ENCODE data around the gene TMC7. TPM values are rescaled to one million over a fixed set of nuclear protein-coding genes. Genes with fewer than 3 reads are reported as not detected.

TMC7 gene
- total RNA-seq, 2 experiments from 2014 or later = not detected

GRCh38 chr16:19095654-19096053 is 111.9 kb downstream of the TMC7 start:
- Mint-ChIP-seq H3K4me3 (no peak overlapping the region), H3K27me3 (ENCODE audit: low read depth) (no peaks in the 10 kb centered on the region), H3K9me3 (ENCODE audit: insufficient read depth) (peaks cover 12% of the 10 kb centered on the region), H3K27ac (no peak overlapping the region), H3K4me1 (ENCODE audit: low read depth) (peaks cover 6% of the 10 kb centered on the region), H3K36me3 (ENCODE audit: low read depth) (peaks cover 8% of the 10 kb centered on the region)
- POLR2A ChIA-PET = no interaction called here
- ATAC-seq (no peak), DNase-seq (no peak)
- CTCF ChIA-PET = interaction anchor here (1.7 kb wide), 1 partner anchor 9 kb away, joined by 11 read pairs; no protein-coding TSS in a partner anchor

GRCh38 chr16:19098173-19098572 is 114.4 kb downstream of the TMC7 start:
- CTCF ChIA-PET = no interaction called here
- no peak overlapping the region for H3K27ac Mint-ChIP-seq
- ATAC-seq (no peak), DNase-seq (no peak)
- no peaks in the 10 kb centered on the region for H3K27me3 Mint-ChIP-seq (ENCODE audit: low read depth)
- H3K4me3 Mint-ChIP-seq = no peak overlapping the region
- POLR2A ChIA-PET = no interaction called here
- peaks cover 8% of the 10 kb centered on the region for H3K36me3 Mint-ChIP-seq (ENCODE audit: low read depth)
- H3K9me3 Mint-ChIP-seq (ENCODE audit: insufficient read depth) = peaks cover 12% of the 10 kb centered on the region
- H3K4me1 Mint-ChIP-seq (ENCODE audit: low read depth) = peaks cover 6% of the 10 kb centered on the region

- Mint-ChIP-seq H3K9me3 (ENCODE audit: insufficient read depth) (peaks cover 10% of the 10 kb centered on the region), H3K4me1 (ENCODE audit: low read depth) (no peaks in the 10 kb centered on the region), H3K36me3 (ENCODE audit: low read depth) (no peaks in the 10 kb centered on the region), H3K27me3 (ENCODE audit: low read depth) (no peaks in the 10 kb centered on the region), H3K4me3 (no peak overlapping the region), H3K27ac (no peak overlapping the region)
- CTCF ChIA-PET = interaction anchor here (0.9 kb wide), 1 partner anchor 16 kb away, joined by 4 read pairs; no protein-coding TSS in a partner anchor
- ATAC-seq = no peak
- no peak for DNase-seq
- POLR2A ChIA-PET = no interaction called here
These were observed 118.6 kb downstream of the TMC7 start for GRCh38 chr16:19102187-19102872.

- ChIA-PET POLR2A (no interaction called here), CTCF (interaction anchor here (1.2 to 1.7 kb wide), 2 partner anchors 15 to 19 kb away, joined by 3 to 4 read pairs; no protein-coding TSS in a partner anchor)
- ATAC-seq (no peak), DNase-seq (no peak)
- H3K4me1 Mint-ChIP-seq (ENCODE audit: low read depth) = no peaks in the 10 kb centered on the region
- H3K4me3 Mint-ChIP-seq = no peak overlapping the region
- H3K27me3 Mint-ChIP-seq (ENCODE audit: low read depth) = no peaks in the 10 kb centered on the region
- no peaks in the 10 kb centered on the region for H3K9me3 Mint-ChIP-seq (ENCODE audit: insufficient read depth)
- H3K36me3 Mint-ChIP-seq (ENCODE audit: low read depth) = no peaks in the 10 kb centered on the region
- no peak overlapping the region for H3K27ac Mint-ChIP-seq
These were observed 120.9 kb downstream of the TMC7 start for GRCh38 chr16:19104607-19105006.

- ATAC-seq (no peak), DNase-seq (no peak)
- Mint-ChIP-seq H3K36me3 (ENCODE audit: low read depth) (no peaks in the 10 kb centered on the region), H3K4me3 (no peak overlapping the region), H3K9me3 (ENCODE audit: insufficient read depth) (no peaks in the 10 kb centered on the region), H3K4me1 (ENCODE audit: low read depth) (no peaks in the 10 kb centered on the region), H3K27ac (no peak overlapping the region), H3K27me3 (ENCODE audit: low read depth) (no peaks in the 10 kb centered on the region)
- ChIA-PET CTCF (interaction anchor here (1.2 to 1.7 kb wide), 2 partner anchors 14 to 19 kb away, joined by 3 to 4 read pairs; no protein-coding TSS in a partner anchor), POLR2A (no interaction called here)
These were observed 121.4 kb downstream of the TMC7 start for GRCh38 chr16:19105131-19105530.

- Mint-ChIP-seq H3K4me3 (no peak overlapping the region), H3K4me1 (ENCODE audit: low read depth) (no peaks in the 10 kb centered on the region), H3K27me3 (ENCODE audit: low read depth) (no peaks in the 10 kb centered on the region), H3K27ac (no peak overlapping the region), H3K36me3 (ENCODE audit: low read depth) (no peaks in the 10 kb centered on the region), H3K9me3 (ENCODE audit: insufficient read depth) (no peaks in the 10 kb centered on the region)
- no peak for DNase-seq
- ATAC-seq = no peak
- ChIA-PET CTCF (interaction anchor here (1.7 kb wide), 1 partner anchor 13 kb away, joined by 4 read pairs; no protein-coding TSS in a partner anchor), POLR2A (no interaction called here)
These were observed 122.3 kb downstream of the TMC7 start for GRCh38 chr16:19105891-19106624.

GRCh38 chr16:19106625-19107020 is 122.9 kb downstream of the TMC7 start:
- Mint-ChIP-seq H3K36me3 (ENCODE audit: low read depth) (no peaks in the 10 kb centered on the region), H3K27me3 (ENCODE audit: low read depth) (no peaks in the 10 kb centered on the region), H3K9me3 (ENCODE audit: insufficient read depth) (no peaks in the 10 kb centered on the region), H3K4me1 (ENCODE audit: low read depth) (no peaks in the 10 kb centered on the region), H3K4me3 (no peak overlapping the region), H3K27ac (no peak overlapping the region)
- ChIA-PET CTCF (no interaction called here), POLR2A (no interaction called here)
- ATAC-seq (no peak), DNase-seq (no peak)

DNA sequence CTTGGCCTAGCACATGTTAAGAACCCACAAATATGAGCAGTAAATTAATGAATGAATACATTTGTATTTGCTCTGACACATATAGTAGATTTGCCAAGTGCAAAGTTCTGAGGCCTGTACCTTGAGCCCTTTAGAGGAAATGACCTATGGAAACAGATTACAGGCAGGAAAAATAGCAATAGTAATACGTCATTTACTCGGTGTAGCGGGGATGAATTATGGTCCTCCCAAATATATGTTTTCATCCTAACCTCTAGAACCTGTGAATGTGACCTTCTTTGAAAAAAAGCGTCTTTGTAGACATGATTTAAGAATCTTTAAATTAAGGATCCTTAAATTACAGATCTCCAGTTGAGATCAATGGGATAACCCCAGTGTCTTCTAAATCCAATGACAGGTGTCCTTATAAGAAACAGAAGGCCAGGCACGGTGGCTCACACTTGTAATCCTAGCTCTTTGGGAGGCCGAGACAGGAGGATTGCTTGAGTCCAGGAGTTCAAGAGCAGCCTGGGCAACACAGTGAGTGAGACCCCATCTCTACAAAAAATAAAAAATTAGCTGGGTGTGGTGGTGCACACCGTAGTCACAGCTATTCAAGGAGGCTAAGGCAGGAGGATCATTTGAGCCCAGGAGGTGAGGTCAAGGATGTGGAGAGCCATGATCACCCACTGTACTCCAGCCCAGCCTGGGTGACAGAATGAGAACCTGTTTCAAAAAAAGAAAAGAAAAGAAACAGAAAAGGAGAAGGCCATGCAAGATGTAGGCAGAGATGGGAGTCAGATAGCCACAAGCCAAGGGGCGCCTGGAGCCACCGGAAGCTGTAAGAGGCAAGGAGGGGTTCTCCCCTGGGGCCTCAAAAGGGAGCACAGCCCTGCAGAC is 124.9 kb downstream of the TMC7 start:
- Mint-ChIP-seq H3K27me3 (ENCODE audit: low read depth) (peaks cover 14% of the 10 kb centered on the region), H3K36me3 (ENCODE audit: low read depth) (no peaks in the 10 kb centered on the region), H3K9me3 (ENCODE audit: insufficient read depth) (no peaks in the 10 kb centered on the region), H3K4me3 (no peak overlapping the region), H3K27ac (no peak overlapping the region), H3K4me1 (ENCODE audit: low read depth) (peaks cover 3% of the 10 kb centered on the region)
- ChIA-PET CTCF (no interaction called here), POLR2A (no interaction called here)
- no peak for DNase-seq
- ATAC-seq = no peak

DNA sequence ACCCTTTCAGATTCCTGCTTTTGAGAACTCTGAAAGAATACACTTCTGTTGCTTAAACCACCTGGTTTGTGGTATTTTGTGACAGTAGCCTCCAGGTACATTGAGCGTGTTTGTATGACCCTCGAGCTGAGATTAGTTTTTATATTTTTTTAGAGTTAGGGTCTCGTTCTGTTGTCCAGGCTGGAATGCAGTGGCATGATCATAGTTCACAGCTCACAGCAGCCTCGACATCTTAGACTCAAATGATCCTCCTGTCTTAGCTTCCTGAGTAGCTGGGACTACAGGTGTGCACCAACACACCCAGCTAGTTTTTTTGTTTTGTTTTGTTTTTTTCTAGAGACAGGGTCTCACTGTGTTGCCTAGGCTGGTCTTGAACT is 125.5 kb downstream of the TMC7 start:
- POLR2A ChIA-PET = no interaction called here
- ATAC-seq = no peak

GRCh38 chr16:19110537-19111360 is 127.0 kb downstream of the TMC7 start:
- Mint-ChIP-seq H3K36me3 (ENCODE audit: low read depth) (no peaks in the 10 kb centered on the region), H3K27ac (no peak overlapping the region), H3K27me3 (ENCODE audit: low read depth) (peaks cover 19% of the 10 kb centered on the region), H3K4me1 (ENCODE audit: low read depth) (peaks cover 3% of the 10 kb centered on the region), H3K4me3 (no peak overlapping the region), H3K9me3 (ENCODE audit: insufficient read depth) (no peaks in the 10 kb centered on the region)
- DNase-seq (no peak), ATAC-seq (no peak)
- POLR2A ChIA-PET = no interaction called here
- CTCF ChIA-PET = interaction anchor here (0.7 kb wide), 1 partner anchor 25 kb away, joined by 3 read pairs; no protein-coding TSS in a partner anchor

More for the DNA sequence above, 125.5 kb downstream of the TMC7 start:
- peaks cover 3% of the 10 kb centered on the region for H3K4me1 Mint-ChIP-seq (ENCODE audit: low read depth)
- H3K36me3 Mint-ChIP-seq (ENCODE audit: low read depth) = no peaks in the 10 kb centered on the region
- no peaks in the 10 kb centered on the region for H3K9me3 Mint-ChIP-seq (ENCODE audit: insufficient read depth)
- no peak overlapping the region for H3K4me3 Mint-ChIP-seq
- no peak overlapping the region for H3K27ac Mint-ChIP-seq
- CTCF ChIA-PET = no interaction called here
- no peak for DNase-seq
- peaks cover 14% of the 10 kb centered on the region for H3K27me3 Mint-ChIP-seq (ENCODE audit: low read depth)

- POLR2A ChIA-PET = no interaction called here
- CTCF ChIA-PET = no interaction called here
These were observed 128.3 kb downstream of the TMC7 start for GRCh38 chr16:19112099-19112407.

More at GRCh38 chr16:19112099-19112407, 128.3 kb downstream of the TMC7 start:
- H3K4me3 Mint-ChIP-seq = no peak overlapping the region
- H3K9me3 Mint-ChIP-seq (ENCODE audit: insufficient read depth) = no peaks in the 10 kb centered on the region
- peaks cover 6% of the 10 kb centered on the region for H3K4me1 Mint-ChIP-seq (ENCODE audit: low read depth)
- ATAC-seq (no peak), DNase-seq (no peak)
- H3K27ac Mint-ChIP-seq = no peak overlapping the region
- peaks cover 22% of the 10 kb centered on the region for H3K27me3 Mint-ChIP-seq (ENCODE audit: low read depth)
- H3K36me3 Mint-ChIP-seq (ENCODE audit: low read depth) = no peaks in the 10 kb centered on the region

All from activated CD8-positive, alpha-beta T cell treated with anti-CD3 and anti-CD28 coated beads, Interleukin-2, amount 10 ng/mL, durations not matched to agents 7 days and 5 days (primary cell).